IMR-90 (cell line): ENCODE data around the gene BBS5. TPM values are rescaled to one million over a fixed set of nuclear protein-coding genes. Genes with fewer than 3 reads are reported as not detected.
A peak's percentile ranks its signal among the peaks of the same experiment; 100 is the strongest.

ENCODE experiments used
- ATAC-seq: fragments of 200-7000 bp; cut with Tn5 transposase; 2 replicates; pipeline ENCODE4 v1.9.1; 2020; ENCODE audit warnings: low read depth, mild to moderate bottlenecking, moderate library complexity
- BruUV-seq: library from RNA; stranded (reverse); fragments of 400-500 nt; replicated peaks from 2 replicates; lab custom pipeline; 2021; lab: Mats Ljungman, UMichigan
- CTCF ChIA-PET: fragments of 300-600 bp; formaldehyde crosslinking; extraction: SDS; loops from one replicate; lab custom pipeline; 2021; ENCODE audit warnings: antibody characterized with exemption; lab: Yijun Ruan, JAX
- POLR2A ChIA-PET: fragments of 300-600 bp; sonication (Branson Sonifier 250); formaldehyde crosslinking; loops from one replicate; lab custom pipeline; 2022; ENCODE audit warnings: antibody characterized with exemption; ENCODE audit not compliant: unreplicated experiment; lab: Charles Lee
- DNase-seq: peaks from one replicate; pipeline ENCODE4 v3.0.0; 2013
- H2AFZ ChIP-seq: replicated peaks from 2 replicates; pipeline ENCODE3; 2013; ENCODE audit warnings: low read length, mild to moderate bottlenecking; ENCODE audit not compliant: poor library complexity
- H2AK5ac ChIP-seq: 2 replicates; pipeline ENCODE4 v1.6.1; 2013; ENCODE audit warnings: low read depth, low read length, inconsistent platforms
- H2AK9ac ChIP-seq: replicated peaks from 2 replicates; pipeline ENCODE3; 2013; ENCODE audit warnings: mild to moderate bottlenecking, low read depth, low read length, moderate library complexity; ENCODE audit not compliant: poor library complexity
- H2BK120ac ChIP-seq: 2 replicates; pipeline ENCODE4 v1.6.1; 2013; ENCODE audit warnings: low read depth, low read length, inconsistent platforms
- H2BK15ac ChIP-seq: 3 replicates; pipeline ENCODE4 v1.6.1; 2013; ENCODE audit warnings: low read depth, low read length, inconsistent platforms
- H2BK20ac ChIP-seq: 2 replicates; pipeline ENCODE4 v1.6.1; 2013; ENCODE audit warnings: low read depth, mild to moderate bottlenecking, inconsistent platforms, low read length, moderate library complexity
- H2BK5ac ChIP-seq: 2 replicates; pipeline ENCODE4 v1.6.1; 2013; ENCODE audit warnings: mild to moderate bottlenecking, low read depth, low read length, inconsistent platforms; ENCODE audit not compliant: poor library complexity, severe bottlenecking
- H3K14ac ChIP-seq: replicated peaks from 2 replicates; pipeline ENCODE4 v1.6.1; 2013; ENCODE audit warnings: low read depth, low read length, inconsistent platforms
- H3K18ac ChIP-seq: 2 replicates; pipeline ENCODE4 v1.6.1; 2013; ENCODE audit warnings: low read depth, low read length, control low read depth
- H3K23ac ChIP-seq: 2 replicates; pipeline ENCODE4 v1.6.1; 2013; ENCODE audit warnings: low read depth, low read length, inconsistent platforms
- H3K27ac ChIP-seq: 2 replicates; pipeline ENCODE4 v1.5.1; 2013; ENCODE audit warnings: mild to moderate bottlenecking, control low read depth, low read length; ENCODE audit not compliant: insufficient read depth
- H3K27me3 ChIP-seq: 2 replicates; pipeline ENCODE4 v1.6.1; 2013; ENCODE audit warnings: low read length; ENCODE audit not compliant: control insufficient read depth, insufficient read depth
- H3K36me3 ChIP-seq: 2 replicates; pipeline ENCODE4 v1.6.1; 2013; ENCODE audit warnings: low read length, mixed read lengths; ENCODE audit not compliant: control insufficient read depth, insufficient read depth
- H3K4ac ChIP-seq: 2 replicates; pipeline ENCODE4 v1.6.1; 2013; ENCODE audit warnings: low read depth, low read length, inconsistent platforms
- H3K4me1 ChIP-seq: 2 replicates; pipeline ENCODE4 v1.6.1; 2013; ENCODE audit warnings: low read length, mixed read lengths; ENCODE audit not compliant: control insufficient read depth, insufficient read depth
- H3K4me2 ChIP-seq: 2 replicates; pipeline ENCODE4 v1.6.1; 2013; ENCODE audit warnings: low read depth, mild to moderate bottlenecking, control low read depth, low read length, moderate library complexity
- H3K4me3 ChIP-seq: 2 replicates; pipeline ENCODE4 v1.5.1; 2013; ENCODE audit warnings: low read depth, mild to moderate bottlenecking, control low read depth, low read length, moderate library complexity; ENCODE audit not compliant: insufficient read depth
- H3K56ac ChIP-seq: 2 replicates; pipeline ENCODE4 v1.6.1; 2013; ENCODE audit warnings: low read length, inconsistent platforms; ENCODE audit not compliant: insufficient read depth; ENCODE audit errors: extremely low read depth
- H3K79me1 ChIP-seq, 2 experiments: 2 replicates each; pipeline ENCODE4 v1.6.1; 2013; ENCODE audit warnings: low read length in 2 of 2, inconsistent platforms in 1 of 2, low read depth in 1 of 2
- H3K9ac ChIP-seq: 2 replicates; pipeline ENCODE4 v1.6.1; 2013; ENCODE audit warnings: low read depth, low read length, control low read depth
- H3K9me1 ChIP-seq: 2 replicates; pipeline ENCODE4 v1.6.1; 2013; ENCODE audit warnings: low read length, inconsistent platforms; ENCODE audit not compliant: insufficient read depth
- H3K9me3 ChIP-seq: 2 replicates; pipeline ENCODE4 v1.6.1; 2013; ENCODE audit warnings: low read length; ENCODE audit not compliant: control insufficient read depth, insufficient read depth
- H4K20me1 ChIP-seq: 2 replicates; pipeline ENCODE4 v1.6.1; 2013; ENCODE audit warnings: low read length, inconsistent platforms; ENCODE audit not compliant: insufficient read depth
- H4K5ac ChIP-seq: 2 replicates; pipeline ENCODE4 v1.6.1; 2013; ENCODE audit warnings: mild to moderate bottlenecking, low read depth, low read length, control low read depth
- H4K8ac ChIP-seq, 2 experiments: 2 replicates each; pipeline ENCODE4 v1.6.1; 2013; ENCODE audit warnings: low read depth in 2 of 2, low read length in 2 of 2, control low read depth in 1 of 2, inconsistent platforms in 1 of 2
- H4K91ac ChIP-seq: 2 replicates; pipeline ENCODE4 v1.6.1; 2013; ENCODE audit warnings: low read depth, low read length, inconsistent platforms; ENCODE audit not compliant: insufficient read depth
- BHLHE40 ChIP-seq: fragments of 150-350 bp; IDR thresholded peaks from 2 replicates; pipeline ENCODE4 v1.6.1; 2016; ENCODE audit warnings: mild to moderate bottlenecking, low read depth, low read length
- CEBPB ChIP-seq: IDR thresholded peaks from 2 replicates; pipeline ENCODE4 v1.6.1; 2012; ENCODE audit warnings: low read depth, low read length, improper control_type of control experiment
- CHD1 ChIP-seq: IDR thresholded peaks from 2 replicates; pipeline ENCODE4 v1.6.1; 2012; ENCODE audit warnings: low read depth, low read length, improper control_type of control experiment
- FOS ChIP-seq: fragments of 150-350 bp; IDR thresholded peaks from 2 replicates; pipeline ENCODE4 v1.6.1; 2016; ENCODE audit warnings: low read depth, low read length
- MAZ ChIP-seq: IDR thresholded peaks from 2 replicates; pipeline ENCODE4 v1.6.1; 2012; ENCODE audit warnings: low read depth, mild to moderate bottlenecking, low read length, improper control_type of control experiment, moderate library complexity, borderline replicate concordance
- MXI1 ChIP-seq: IDR thresholded peaks from 2 replicates; pipeline ENCODE4 v1.6.1; 2012; ENCODE audit warnings: low read depth, mild to moderate bottlenecking, low read length, moderate library complexity, borderline replicate concordance
- POLR2A ChIP-seq: IDR thresholded peaks from 2 replicates; pipeline ENCODE4 v1.6.1; 2012; ENCODE audit warnings: mild to moderate bottlenecking, low read depth, low read length
- RAD21 ChIP-seq: IDR thresholded peaks from 2 replicates; pipeline ENCODE4 v1.6.1; 2012; ENCODE audit warnings: low read length, improper control_type of control experiment
- RFX5 ChIP-seq: IDR thresholded peaks from 2 replicates; pipeline ENCODE4 v1.8.0; 2012; ENCODE audit warnings: low read depth, mild to moderate bottlenecking, low read length, moderate library complexity
- SMC3 ChIP-seq: fragments of 150-350 bp; IDR thresholded peaks from 2 replicates; pipeline ENCODE4 v1.6.1; 2016; ENCODE audit warnings: low read depth, mild to moderate bottlenecking, antibody characterized with exemption, low read length, moderate library complexity
- USF2 ChIP-seq: fragments of 150-350 bp; IDR thresholded peaks from 2 replicates; pipeline ENCODE4 v1.6.1; 2017; ENCODE audit warnings: mild to moderate bottlenecking, antibody characterized with exemption, low read length, low read depth
- WGBS, 2 experiments: methylation state at CpG; one replicate each; pipeline versions ENCODE4 v1.1.5 to v1.1.7; 2013; ENCODE audit warnings: missing lambda C conversion rate in 2 of 2; ENCODE audit not compliant: insufficient read length in 1 of 2; ENCODE audit errors: extremely low coverage in 2 of 2; 5-methylcytosine and 5-hydroxymethylcytosine counted together
- dilution Hi-C: fragments of 300-500 bp; cut with HindIII; formaldehyde crosslinking; loops from one replicate; pipeline ENCODE4 v1.14.3; 2018; ENCODE audit warnings: low sequenced_read_pairs; ENCODE audit not compliant: unreplicated experiment
- in situ Hi-C: fragments of 300-500 bp; cut with MboI; formaldehyde crosslinking; loops from 3 replicates; pipeline ENCODE4 v1.14.3; 2019; ENCODE audit warnings: low sequenced_read_pairs, inconsistent platforms, mixed read lengths
- intact Hi-C: fragments of 100-400 bp; cut with micrococcal nuclease; formaldehyde crosslinking; loops from 2 replicates; pipeline ENCODE4 v1.10.0; 2022
- polyA plus RNA-seq, 3 experiments: library from polyadenylated mRNA; depleted of rRNA; stranded (reverse); fragments of >200 nt; gene quantifications; 2 replicates each; pipeline ENCODE4 v1.2.3, GENCODE V29; 2012; ENCODE audit warnings: low replicate concordance in 1 of 3
- total RNA-seq: library from RNA; depleted of rRNA; stranded (reverse); fragments of >200 nt; gene quantifications from 2 replicates; pipeline ENCODE4 v1.2.3, GENCODE V29; 2012

BBS5 gene
- total and polyA plus RNA-seq, 2 of the 4 experiments (the other 2 are of a cell fraction) = 1.4 to 4.1 TPM

- Histone ChIP-seq H2BK20ac (0 out of 2 replicates have a peak overlapping the region, but pooled peaks have one; percentile 39), H4K91ac (no peak overlapping the region), H3K27ac (no peak overlapping the region), H3K9ac (no peak overlapping the region), H2BK5ac (peak overlapping the region; percentile 54), H3K4ac (no peak overlapping the region), H3K9me1 (peaks cover 4% of the 10 kb centered on the region; the same call in 1 of the 2 replicates), H3K18ac (peak overlapping the region; percentile 96; the same call in 1 of the 2 replicates), H3K23ac (no peak overlapping the region), H3K4me2 (no peak overlapping the region), H3K36me3 (no peaks in the 10 kb centered on the region), H3K27me3 (no peaks in the 10 kb centered on the region), H2AK9ac (no peak overlapping the region), H3K56ac (no peak overlapping the region; the same call in 1 of the 2 replicates), H3K4me3 (no peak overlapping the region), H3K14ac (no peak overlapping the region), H3K79me1 (no peaks in the 10 kb centered on the region), H4K20me1 (no peaks in the 10 kb centered on the region), H4K5ac (no peak overlapping the region), H3K9me3 (no peaks in the 10 kb centered on the region), H2AK5ac (no peak overlapping the region; the same call in 1 of the 2 replicates), H2AFZ (no peak overlapping the region), H2BK120ac (no peak overlapping the region), H3K4me1 (peaks cover 10% of the 10 kb centered on the region), H2BK15ac (peak overlapping the region; percentile 81; the same call in 2 of the 3 replicates), H4K8ac (0 out of 4 replicates have a peak overlapping the region, but pooled peaks of 1 of the 2 experiments have one; percentile 0)
- ChIA-PET CTCF (no interaction called here), POLR2A (no interaction called here)
- TF ChIP-seq BHLHE40 = no peak
- TF ChIP-seq FOS = no peak
- no peak for TF ChIP-seq POLR2A
- TF ChIP-seq SMC3 = no peak
- no peak for TF ChIP-seq CHD1
- TF ChIP-seq CEBPB = no peak
- TF ChIP-seq MAZ = no peak
- no peak for TF ChIP-seq USF2
- no peak for TF ChIP-seq RAD21
- TF ChIP-seq MXI1 = no peak
- TF ChIP-seq RFX5 = no peak
- dilution Hi-C loops (no loop called here), intact Hi-C loops (no loop called here), in situ Hi-C loops (no loop called here)
- no peak for ATAC-seq
- no TSS peak for BruUV-seq
- WGBS, 2 experiments = no CpG with 5 or more reads among the region's 2 CpGs
- no peak for DNase-seq
These were observed 14.4 kb upstream of the BBS5 start for GRCh38 chr2:169464882-169465281.
